Fibroblast of skin of right quadriceps (primary cell): ENCODE data around the gene PTPRC.

Experiments used
- DNase-seq: peaks from one replicate; pipeline ENCODE4 v3.0.0-alpha.2; 2013

PTPRC gene

DNA sequence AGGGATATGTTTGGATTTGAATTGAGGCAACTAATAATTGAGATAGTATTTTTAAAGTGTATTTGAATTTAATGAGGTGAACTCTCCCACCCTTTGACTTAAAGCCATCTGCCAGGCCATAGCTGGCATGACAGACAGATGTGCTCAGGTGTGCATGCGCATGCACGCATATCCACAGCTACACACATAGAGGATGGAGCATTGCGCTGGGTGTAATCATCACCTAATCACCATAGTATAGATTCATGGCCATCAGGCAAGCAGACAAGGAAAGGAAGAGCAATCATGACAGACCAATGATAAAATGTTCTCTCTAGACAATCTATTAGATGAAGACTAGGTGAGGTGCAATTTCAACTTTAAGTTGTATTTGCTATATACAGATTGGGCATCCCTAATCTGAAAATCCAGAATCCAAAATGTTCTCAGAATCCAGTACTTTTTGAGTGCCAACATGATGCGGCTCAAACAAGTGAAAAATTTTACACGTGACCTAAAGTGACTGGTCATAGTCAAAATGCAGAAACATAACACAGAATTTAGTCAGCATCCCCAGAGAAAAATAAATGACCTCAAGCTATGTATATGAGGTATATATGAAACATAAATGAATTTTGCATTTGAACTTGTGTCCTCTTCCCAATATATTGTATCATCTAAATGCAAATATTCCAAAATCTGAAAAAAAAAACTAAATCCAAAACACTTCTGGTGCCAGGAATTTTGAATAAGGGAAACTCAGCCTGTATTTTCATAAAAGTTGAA, 70.1 kb downstream of the PTPRC start:
- DNase-seq: no peak

- DNase-seq: no peak
These were observed 73.0 kb downstream of the PTPRC start for GRCh38 chr1:198711837-198712236.

- DNase-seq: peak; percentile 60
These were observed 74.2 kb downstream of the PTPRC start for GRCh38 chr1:198713081-198713480.

- no peak for DNase-seq
These were observed 75.4 kb downstream of the PTPRC start for GRCh38 chr1:198714271-198714670.

DNA sequence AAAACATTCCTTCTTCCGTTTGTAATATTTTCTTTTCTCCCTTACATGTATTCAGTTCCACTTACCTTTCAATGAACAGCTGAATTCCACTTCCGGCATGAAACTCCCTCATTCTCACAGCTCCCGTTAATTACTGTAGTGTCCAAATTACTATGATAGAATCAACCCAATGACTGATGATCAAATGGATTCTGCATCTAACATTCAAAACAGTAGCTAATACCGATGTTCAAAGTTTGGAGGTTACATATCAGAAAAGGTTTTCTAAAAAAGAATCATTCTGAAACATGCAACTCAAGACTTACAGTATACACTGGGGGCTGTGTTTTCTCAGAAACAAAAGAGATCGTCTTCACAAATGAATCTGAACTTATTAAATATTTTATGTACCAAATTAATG, 77.2 kb downstream of the PTPRC start:
- no peak for DNase-seq

- DNase-seq: no peak
These were observed 78.7 kb downstream of the PTPRC start for GRCh38 chr1:198717510-198717909.

DNA sequence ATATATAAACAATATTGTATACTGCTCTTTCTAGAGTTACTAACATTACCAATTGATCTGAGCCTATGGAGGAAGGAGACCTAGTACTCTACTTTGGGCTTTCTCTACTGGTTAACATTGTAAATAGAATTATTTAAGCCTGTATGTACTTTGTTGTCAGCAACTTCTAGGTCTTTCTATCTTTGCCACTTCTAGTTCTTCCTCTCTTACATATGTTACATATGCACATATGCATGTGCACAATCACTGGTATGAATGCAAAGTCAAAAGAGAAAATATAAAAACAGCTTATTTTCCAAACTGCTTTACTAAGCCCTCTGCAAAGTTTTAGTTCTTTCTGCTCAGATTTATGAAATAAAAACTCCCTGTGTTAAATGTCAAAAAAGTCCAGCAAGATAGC, 84.3 kb downstream of the PTPRC start:
- no peak for DNase-seq

DNA sequence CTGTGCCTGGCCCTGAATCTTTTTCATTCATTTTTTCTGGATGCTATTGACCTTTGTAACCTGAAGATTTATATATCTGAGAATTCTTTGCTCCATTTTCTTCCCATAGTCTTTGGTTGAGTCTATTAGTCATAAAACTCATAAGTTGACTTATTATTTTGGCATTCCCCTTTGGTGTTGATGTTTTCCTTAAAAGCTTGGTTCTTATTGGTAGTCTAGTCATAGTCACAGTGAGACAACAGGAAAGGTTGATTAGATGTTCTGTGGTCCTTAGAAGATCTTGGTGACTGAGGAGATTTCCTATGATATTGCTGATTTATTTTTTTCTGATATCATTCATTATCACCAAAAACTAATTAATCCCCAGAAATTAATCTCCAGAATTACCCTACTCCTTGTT, 86.2 kb downstream of the PTPRC start:
- DNase-seq: no peak

DNA sequence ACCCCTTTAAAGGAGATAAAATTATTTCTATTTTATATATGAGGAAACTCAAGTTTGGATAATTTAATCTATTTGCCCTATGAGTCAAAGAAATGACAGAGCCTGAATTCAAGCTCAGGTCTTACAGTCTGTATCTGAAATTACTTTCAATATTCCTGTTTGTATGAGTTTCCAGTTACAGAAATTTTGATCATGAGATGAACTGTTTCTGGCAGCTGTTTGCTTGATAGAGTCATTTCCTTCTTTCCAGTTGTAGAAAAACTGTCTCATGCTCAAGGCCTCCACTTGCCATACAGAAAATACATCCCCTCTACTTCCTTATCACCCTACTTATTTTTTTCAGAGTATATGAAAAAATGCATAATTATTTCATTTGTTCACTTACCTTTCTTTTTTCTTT, 87.6 kb downstream of the PTPRC start:
- peak; percentile 42 for DNase-seq

DNA sequence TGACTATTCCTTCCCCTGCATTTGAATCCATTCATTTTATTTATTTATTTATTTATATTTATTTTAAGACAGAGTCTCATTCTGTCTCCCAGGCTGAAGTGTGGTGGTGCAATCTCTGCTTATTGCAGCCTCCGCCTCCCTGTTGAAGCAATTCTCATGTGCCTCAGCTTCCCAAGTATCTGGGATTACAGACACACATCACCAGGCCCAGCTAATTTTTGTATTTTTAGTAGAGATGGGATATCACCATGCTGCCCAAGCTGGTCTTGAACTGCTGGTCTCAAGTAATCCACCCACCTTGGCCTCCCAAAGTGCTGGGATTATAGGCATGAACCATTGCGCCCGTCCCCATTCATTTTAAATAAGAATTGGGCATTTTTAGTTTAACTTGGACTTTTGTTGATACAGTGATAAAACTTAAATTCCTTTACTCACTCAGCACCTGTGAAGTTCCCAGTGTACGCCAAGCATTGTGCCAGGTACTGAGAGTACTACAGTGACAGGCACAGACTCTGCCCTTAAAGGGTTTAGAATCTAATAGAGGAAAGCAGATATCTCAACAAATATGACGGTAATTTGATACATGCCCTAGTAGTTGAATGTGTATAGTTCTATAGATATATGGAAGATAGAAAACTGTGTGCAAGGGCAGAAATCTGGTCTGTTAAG, 90.5 kb downstream of the PTPRC start:
- no peak for DNase-seq

DNA sequence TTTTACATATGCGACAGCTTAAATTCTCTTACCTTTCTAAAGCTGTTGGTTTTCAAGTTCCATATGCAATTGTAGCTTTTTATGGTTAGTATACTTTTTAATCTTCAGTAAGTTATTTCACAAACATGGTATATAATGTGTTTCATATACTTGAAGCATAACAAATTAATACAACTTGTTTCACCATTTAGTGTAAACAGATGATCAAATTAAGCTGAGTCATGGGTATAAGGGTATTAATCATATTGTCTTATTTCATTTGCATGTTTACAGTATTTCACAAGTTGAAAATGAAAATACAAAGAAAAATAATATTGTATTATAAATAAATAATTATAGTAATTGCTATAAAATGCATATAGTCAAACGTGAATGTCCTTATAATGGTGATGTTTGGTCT, 92.1 kb downstream of the PTPRC start:
- no peak for DNase-seq

DNA sequence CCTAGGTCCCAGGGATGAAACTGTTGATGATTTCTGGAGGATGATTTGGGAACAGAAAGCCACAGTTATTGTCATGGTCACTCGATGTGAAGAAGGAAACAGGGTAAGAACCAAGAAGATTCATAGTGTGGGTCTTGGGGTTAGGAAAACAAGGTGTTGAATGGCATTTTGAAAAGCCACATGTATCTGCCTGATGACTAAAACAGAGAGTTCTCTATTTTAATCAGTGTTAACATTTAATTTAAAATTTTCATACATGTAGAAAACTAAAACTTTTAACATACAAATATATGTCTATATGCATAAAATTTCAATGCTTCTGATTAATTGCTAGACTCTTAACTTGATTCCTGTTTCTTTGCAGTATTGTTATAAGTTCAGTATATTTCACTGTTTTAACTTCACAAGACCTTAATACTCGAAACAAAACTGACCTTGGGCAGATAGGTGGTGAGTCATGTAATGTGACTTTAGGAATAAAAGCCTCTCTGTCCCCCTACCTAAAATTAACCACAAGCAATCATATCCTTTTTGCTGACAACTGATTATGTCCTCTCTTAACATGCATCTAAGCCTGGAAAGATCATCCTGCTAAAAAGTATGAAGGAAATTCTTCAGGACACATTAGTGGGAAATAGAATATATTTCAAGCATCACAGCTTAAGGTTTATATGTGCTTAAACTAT, 95.6 kb downstream of the PTPRC start:
- DNase-seq: no peak

GRCh38 chr1:198741744-198742143, 102.9 kb downstream of the PTPRC start:
- no peak for DNase-seq

DNA sequence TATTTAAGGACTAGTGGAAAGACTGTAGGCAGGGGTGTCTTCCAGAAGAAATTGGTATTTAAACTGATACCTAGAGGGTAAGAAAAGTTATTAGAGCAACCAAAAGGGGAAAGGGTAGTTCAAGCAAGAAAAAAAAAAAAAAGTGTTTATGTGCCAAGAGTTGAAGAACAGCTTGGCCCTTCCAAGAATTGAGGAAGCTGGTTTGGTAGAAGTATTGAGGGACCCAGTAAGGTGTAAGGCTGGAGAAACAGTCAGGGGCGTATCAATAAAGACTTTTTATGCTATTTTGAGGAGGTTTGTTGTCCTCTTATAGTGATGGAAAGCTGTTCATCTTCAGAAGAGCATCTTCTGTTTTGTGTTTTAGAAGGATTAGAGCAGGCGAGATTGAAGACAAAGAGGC, 108.3 kb downstream of the PTPRC start:
- DNase-seq: no peak

DNA sequence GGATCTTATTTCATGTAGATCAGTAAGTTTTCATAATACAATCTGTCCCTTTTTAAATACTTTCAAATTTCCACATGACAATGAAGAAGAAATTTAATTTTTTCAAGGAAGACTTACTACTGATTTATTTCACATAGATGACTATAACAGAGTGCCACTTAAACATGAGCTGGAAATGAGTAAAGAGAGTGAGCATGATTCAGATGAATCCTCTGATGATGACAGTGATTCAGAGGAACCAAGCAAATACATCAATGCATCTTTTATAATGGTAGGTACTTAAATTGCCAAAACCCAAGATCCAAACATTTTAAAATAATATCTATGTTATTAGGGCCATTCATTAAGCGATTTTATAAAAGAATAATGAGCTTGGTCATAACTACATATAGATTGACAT, 110.4 kb downstream of the PTPRC start:
- DNase-seq: peak; percentile 3

DNA sequence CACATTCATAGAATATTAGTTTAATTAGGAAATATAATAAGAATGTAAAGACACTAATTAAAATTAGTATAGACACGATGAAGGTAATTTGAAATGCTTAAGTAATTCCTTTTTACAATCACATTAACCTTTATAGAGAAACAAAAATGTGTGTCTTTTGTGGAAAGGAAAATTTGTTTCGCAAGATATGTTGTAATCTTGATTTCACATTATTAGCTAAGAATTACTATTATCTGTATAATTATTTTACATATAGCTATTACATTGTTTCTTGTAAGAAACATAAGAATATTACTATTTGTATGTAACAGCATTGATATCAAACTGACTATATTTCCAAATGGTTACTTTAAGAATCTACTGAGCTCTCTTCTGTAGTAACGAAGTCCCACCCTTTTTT, 111.2 kb downstream of the PTPRC start:
- no peak for DNase-seq

GRCh38 chr1:198751741-198752140, 112.9 kb downstream of the PTPRC start:
- no peak for DNase-seq

DNA sequence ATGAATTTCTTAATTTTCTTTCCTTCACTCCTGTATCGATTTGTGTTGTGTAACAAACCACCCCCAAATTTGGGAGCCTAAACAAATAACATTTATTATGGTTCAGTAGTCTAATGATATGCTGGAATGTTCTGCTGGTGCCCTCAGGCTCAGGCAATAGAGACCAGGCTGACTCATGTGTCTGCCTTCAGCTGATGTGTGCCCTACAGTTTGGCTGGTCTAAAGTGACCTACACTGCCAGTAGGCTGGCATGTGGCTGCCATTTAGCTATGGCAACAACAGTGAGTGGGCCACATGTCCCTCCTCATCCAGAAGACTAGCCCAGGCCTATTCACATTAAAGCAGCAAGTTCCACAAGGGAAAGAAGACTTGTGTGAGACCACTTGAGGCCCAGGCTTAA, 115.8 kb downstream of the PTPRC start:
- no peak for DNase-seq

DNA sequence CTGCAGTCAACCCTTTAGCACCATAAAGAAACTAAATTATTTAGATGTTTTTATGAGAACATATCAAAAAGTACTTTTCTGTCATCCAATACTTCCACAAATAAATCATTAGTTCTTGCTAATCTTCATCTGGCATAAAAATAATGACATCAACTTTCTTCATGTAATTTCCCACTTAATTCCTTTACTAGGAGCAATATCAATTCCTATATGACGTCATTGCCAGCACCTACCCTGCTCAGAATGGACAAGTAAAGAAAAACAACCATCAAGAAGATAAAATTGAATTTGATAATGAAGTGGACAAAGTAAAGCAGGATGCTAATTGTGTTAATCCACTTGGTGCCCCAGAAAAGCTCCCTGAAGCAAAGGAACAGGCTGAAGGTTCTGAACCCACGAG, 116.9 kb downstream of the PTPRC start:
- DNase-seq: no peak

DNA sequence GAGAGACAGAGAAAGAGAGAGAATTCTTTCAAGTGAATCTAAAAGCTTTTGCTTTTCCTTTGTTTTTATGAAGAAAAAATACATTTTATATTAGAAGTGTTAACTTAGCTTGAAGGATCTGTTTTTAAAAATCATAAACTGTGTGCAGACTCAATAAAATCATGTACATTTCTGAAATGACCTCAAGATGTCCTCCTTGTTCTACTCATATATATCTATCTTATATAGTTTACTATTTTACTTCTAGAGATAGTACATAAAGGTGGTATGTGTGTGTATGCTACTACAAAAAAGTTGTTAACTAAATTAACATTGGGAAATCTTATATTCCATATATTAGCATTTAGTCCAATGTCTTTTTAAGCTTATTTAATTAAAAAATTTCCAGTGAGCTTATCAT, 117.6 kb downstream of the PTPRC start:
- peak; percentile 25 for DNase-seq

GRCh38 chr1:198761859-198762616, 123.2 kb downstream of the PTPRC start:
- DNase-seq: no peak

GRCh38 chr1:198763298-198763714, 124.5 kb downstream of the PTPRC start:
- DNase-seq: peak; percentile 13

DNA sequence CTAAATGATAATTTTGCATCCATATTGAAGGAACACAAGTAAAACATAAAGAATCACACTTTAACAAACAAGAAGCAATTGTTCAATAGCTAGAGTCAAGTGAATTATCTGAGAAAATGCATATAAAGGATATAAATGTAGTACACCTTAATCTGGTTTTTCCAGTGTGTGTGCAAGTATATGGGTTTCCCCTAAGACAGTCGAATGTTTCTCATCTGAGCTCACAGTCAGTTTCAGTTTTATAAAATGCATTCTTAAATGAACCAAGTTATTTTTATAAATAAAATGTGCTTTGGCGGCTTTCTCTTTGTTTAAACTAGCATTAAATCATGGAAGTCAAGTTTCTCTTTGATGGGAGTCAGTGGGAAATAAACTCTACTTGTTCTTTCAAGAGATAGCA, 125.9 kb downstream of the PTPRC start:
- no peak for DNase-seq
